ENCODE results near the gene PHF13. TPM values are rescaled to one million over a fixed set of nuclear protein-coding genes. Genes with fewer than 3 reads are reported as not detected.

The PHF13 gene
- polyA plus RNA-seq, 2 of the 4 experiments (the other 2 are of a cell fraction) = 4.3 to 10.4 TPM

DNA sequence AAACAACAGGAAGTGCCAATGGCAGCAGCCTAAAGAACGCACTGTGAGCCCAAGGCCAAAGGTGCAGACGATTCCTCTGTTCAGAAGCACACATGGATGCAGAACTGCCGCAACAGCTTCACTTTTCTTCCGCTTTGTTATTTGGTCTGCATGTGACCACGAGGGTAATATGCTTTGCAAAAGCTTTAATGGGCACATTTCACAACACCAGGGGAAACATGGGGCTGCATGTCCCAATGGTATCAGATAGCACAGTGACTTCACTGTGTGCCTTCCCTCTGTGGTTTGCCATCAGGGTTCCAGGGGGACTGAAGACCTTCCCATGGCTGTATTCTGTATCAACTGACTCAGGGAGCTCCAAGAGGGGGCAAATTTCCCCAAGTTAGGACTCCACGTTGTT, 39.5 kb downstream of the PHF13 start:
- Histone ChIP-seq H3K4me3 (no peak overlapping the region), H3K9me3 (no peaks in the 10 kb centered on the region), H3K4me1 (no peaks in the 10 kb centered on the region), H3K27ac (no peak overlapping the region), H3K4me2 (no peak overlapping the region)
- FAIRE-seq (no peak), DNase-seq (ENCODE audit: low read depth in 1 of 2, low spot score in 1 of 2) (no peak), ATAC-seq (no peak)
- CTCF ChIA-PET = interaction anchor here (0.6 kb wide), 1 partner anchor 130 kb away, joined by 3 read pairs; no protein-coding TSS in a partner anchor
- WGBS (ENCODE audit: missing lambda C conversion rate) = 78% methylated on average over 6 of the region's 6 CpGs
- POLR2A ChIA-PET = no interaction called here
- TF ChIP-seq RCOR1 (IDR thresholded peaks at IDR 0.05; ENCODE audit: low read depth, low read length) (no peak), HOXB13 (CRISPR knock-in tag; IDR thresholded peaks at IDR 0.05; ENCODE audit: low read depth) (no peak), ZC3H11A (IDR thresholded peaks at IDR 0.05) (no peak)
- TF ChIP-seq, protein P1, sequence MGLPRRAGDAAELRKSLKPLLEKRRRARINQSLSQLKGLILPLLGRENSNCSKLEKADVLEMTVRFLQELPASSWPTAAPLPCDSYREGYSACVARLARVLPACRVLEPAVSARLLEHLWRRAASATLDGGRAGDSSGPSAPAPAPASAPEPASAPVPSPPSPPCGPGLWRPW (IDR thresholded peaks at IDR 0.05) = no peak

DNA sequence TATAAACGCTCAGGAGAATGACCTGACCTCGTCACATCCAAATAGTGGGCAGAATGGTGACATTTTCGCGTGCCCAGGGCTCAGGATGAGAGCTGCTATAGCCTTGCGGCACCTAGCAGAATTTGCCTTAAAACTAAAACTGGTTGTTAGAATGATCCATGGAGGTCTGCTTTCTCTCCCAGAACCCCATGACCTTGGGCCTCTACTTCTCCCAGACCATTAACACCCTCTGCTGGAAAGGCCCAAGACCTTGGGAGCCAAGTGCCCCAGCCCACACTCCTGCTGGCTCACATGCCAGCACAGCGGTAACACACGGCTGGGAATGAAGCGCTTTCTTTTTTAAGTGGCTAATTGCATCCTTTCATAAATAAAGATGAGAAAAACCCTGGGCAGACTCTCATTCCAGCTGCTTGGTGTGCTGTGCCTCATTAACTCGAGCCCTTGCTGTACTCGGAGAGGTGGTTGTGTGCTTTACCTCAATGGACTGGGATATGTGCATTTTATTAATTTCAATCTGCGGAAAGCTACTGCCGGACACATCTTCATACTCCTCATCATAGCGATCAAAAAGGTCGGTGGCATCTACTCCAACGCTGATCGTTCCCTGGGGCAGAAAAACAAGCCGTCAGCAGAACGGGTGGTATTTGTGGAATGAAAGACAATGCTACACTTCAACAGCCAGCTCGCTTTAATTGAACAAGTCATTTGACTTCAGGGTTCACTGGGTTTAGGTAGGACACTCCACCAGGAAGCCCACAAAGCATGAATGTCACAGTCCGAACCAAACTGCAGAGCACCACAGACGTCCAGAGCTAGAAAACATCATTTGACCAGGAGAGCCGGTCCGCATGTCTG, 40.1 kb downstream of the PHF13 start:
- H3K9me3 ChIP-seq = no peaks in the 10 kb centered on the region
- H3K4me2 ChIP-seq = no peak overlapping the region
- FAIRE-seq (no peak), DNase-seq (ENCODE audit: low read depth in 1 of 2, low spot score in 1 of 2) (no peak), ATAC-seq (no peak)
- H3K27ac ChIP-seq = no peak overlapping the region
- ChIA-PET POLR2A (no interaction called here), CTCF (interaction anchor here (0.8 to 1.3 kb wide), 3 partner anchors 9 to 74 kb away, joined by 3 to 4 read pairs (median 3); partner anchors contain the start of gene ZBTB48)
- TF ChIP-seq RFX5 (IDR thresholded peaks at IDR 0.05) (no peak), JUNB (IDR thresholded peaks at IDR 0.05) (no peak), HDAC2 (IDR thresholded peaks at IDR 0.05) (no peak), ZSCAN20 (CRISPR knock-in tag; IDR thresholded peaks at IDR 0.05) (no peak), CHD4 (IDR thresholded peaks at IDR 0.05; ENCODE audit: borderline replicate concordance) (no peak)
- TF ChIP-seq, protein P2, sequence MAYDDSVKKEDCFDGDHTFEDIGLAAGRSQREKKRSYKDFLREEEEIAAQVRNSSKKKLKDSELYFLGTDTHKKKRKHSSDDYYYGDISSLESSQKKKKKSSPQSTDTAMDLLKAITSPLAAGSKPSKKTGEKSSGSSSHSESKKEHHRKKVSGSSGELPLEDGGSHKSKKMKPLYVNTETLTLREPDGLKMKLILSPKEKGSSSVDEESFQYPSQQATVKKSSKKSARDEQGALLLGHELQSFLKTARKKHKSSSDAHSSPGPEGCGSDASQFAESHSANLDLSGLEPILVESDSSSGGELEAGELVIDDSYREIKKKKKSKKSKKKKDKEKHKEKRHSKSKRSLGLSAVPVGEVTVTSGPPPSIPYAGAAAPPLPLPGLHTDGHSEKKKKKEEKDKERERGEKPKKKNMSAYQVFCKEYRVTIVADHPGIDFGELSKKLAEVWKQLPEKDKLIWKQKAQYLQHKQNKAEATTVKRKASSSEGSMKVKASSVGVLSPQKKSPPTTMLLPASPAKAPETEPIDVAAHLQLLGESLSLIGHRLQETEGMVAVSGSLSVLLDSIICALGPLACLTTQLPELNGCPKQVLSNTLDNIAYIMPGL (CRISPR knock-in tag; IDR thresholded peaks at IDR 0.05; ENCODE audit: borderline replicate concordance) = no peak
- no peaks in the 10 kb centered on the region for H3K4me1 ChIP-seq
- 90% methylated on average over 23 of the region's 23 CpGs for WGBS (ENCODE audit: missing lambda C conversion rate)
- no peak overlapping the region for H3K4me3 ChIP-seq

DNA sequence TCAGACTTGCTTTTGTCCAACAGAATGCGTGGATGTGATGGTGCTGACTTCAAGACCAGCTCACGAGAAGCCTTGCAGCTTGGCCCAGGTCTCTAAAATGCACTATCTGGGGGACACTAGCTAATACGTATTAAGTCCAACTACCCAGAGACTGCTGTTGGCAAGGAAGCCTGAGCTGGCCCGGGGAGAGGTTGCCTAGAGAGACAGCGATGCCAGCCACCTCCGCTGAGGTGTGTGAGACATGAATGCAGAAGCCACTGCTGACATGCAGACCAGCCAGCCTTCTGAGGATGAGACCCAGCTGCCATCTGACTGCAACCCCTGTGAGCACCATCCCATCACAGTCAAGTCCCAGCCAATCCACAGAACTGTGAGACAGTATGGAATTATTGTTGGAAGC, 43.6 kb downstream of the PHF13 start:
- ChIA-PET POLR2A (no interaction called here), CTCF (interaction anchor here (0.6 to 3.2 kb wide), 3 partner anchors 10 to 34 kb away, joined by 3 to 14 read pairs (median 4); no protein-coding TSS in a partner anchor)
- Histone ChIP-seq H3K27ac (no peak overlapping the region), H3K4me2 (no peak overlapping the region), H3K4me1 (no peaks in the 10 kb centered on the region), H3K9me3 (no peaks in the 10 kb centered on the region), H3K4me3 (no peak overlapping the region)
- 96% methylated on average over 6 of the region's 6 CpGs for WGBS (ENCODE audit: missing lambda C conversion rate)
- FAIRE-seq = no peak
- no peak for TF ChIP-seq ZC3H11A (IDR thresholded peaks at IDR 0.05)
- TF ChIP-seq RCOR1 (IDR thresholded peaks at IDR 0.05; ENCODE audit: low read depth, low read length) = no peak
- TF ChIP-seq, protein P1 (IDR thresholded peaks at IDR 0.05) = no peak
- TF ChIP-seq, protein P3, sequence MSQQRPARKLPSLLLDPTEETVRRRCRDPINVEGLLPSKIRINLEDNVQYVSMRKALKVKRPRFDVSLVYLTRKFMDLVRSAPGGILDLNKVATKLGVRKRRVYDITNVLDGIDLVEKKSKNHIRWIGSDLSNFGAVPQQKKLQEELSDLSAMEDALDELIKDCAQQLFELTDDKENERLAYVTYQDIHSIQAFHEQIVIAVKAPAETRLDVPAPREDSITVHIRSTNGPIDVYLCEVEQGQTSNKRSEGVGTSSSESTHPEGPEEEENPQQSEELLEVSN (IDR thresholded peaks at IDR 0.05; ENCODE audit: borderline replicate concordance, low read depth) = no peak
- no peak for TF ChIP-seq HOXB5 (CRISPR knock-in tag; IDR thresholded peaks at IDR 0.05)
- TF ChIP-seq ESRRA (IDR thresholded peaks at IDR 0.05; ENCODE audit: borderline replicate concordance, low read length) = no peak
- TF ChIP-seq EHMT2 (IDR thresholded peaks at IDR 0.05; ENCODE audit: low read depth) = no peak
- TF ChIP-seq MAFK (IDR thresholded peaks at IDR 0.05; ENCODE audit: partially characterized antibody) = no peak
- TF ChIP-seq KDM5A (IDR thresholded peaks at IDR 0.05) = no peak
- no peak for TF ChIP-seq CBX2 (IDR thresholded peaks at IDR 0.05; ENCODE audit: borderline replicate concordance, low read depth)
- TF ChIP-seq FOSB (CRISPR knock-in tag; IDR thresholded peaks at IDR 0.05) = no peak
- TF ChIP-seq CBX8 (IDR thresholded peaks at IDR 0.05) = no peak
- no peak for TF ChIP-seq EHF (CRISPR knock-in tag; IDR thresholded peaks at IDR 0.05)
- TF ChIP-seq, protein P4, sequence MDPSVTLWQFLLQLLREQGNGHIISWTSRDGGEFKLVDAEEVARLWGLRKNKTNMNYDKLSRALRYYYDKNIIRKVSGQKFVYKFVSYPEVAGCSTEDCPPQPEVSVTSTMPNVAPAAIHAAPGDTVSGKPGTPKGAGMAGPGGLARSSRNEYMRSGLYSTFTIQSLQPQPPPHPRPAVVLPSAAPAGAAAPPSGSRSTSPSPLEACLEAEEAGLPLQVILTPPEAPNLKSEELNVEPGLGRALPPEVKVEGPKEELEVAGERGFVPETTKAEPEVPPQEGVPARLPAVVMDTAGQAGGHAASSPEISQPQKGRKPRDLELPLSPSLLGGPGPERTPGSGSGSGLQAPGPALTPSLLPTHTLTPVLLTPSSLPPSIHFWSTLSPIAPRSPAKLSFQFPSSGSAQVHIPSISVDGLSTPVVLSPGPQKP (IDR thresholded peaks at IDR 0.05; ENCODE audit: low read depth, low read length) = no peak
- TF ChIP-seq SMC3 (IDR thresholded peaks at IDR 0.05) = no peak
- DNase-seq (ENCODE audit: low read depth in 1 of 2, low spot score in 1 of 2) = no peak
- no peak for ATAC-seq

All from A549 (cell line).